GM20000 (cell line): Measurements from ENCODE around the gene CHRNG.

Experiments
- DNase-seq: peaks from one replicate; pipeline ENCODE4 v3.0.0; 2012; ENCODE audit warnings: low spot score
- CTCF ChIP-seq: IDR thresholded peaks from 2 replicates; pipeline ENCODE4 v1.5.1; 2012; ENCODE audit warnings: mild to moderate bottlenecking, control low read depth; ENCODE audit errors: extremely low read depth, missing control alignments

Gene CHRNG

GRCh38 chr2:232501794-232502390 lies 37.6 kb upstream of the CHRNG start:
- TF ChIP-seq CTCF = no peak
- DNase-seq = no peak

- no peak for TF ChIP-seq CTCF
- no peak for DNase-seq
Measured at GRCh38 chr2:232502511-232502910, 37.0 kb upstream of the CHRNG start.

- no peak for TF ChIP-seq CTCF
- DNase-seq = no peak
Measured at GRCh38 chr2:232502911-232503808, 36.3 kb upstream of the CHRNG start.

- no peak for TF ChIP-seq CTCF
- no peak for DNase-seq
Measured at GRCh38 chr2:232503809-232504323, 35.6 kb upstream of the CHRNG start.

- TF ChIP-seq CTCF = no peak
- DNase-seq = no peak
Measured at GRCh38 chr2:232504438-232504837, 35.1 kb upstream of the CHRNG start.

GRCh38 chr2:232505856-232506255 lies 33.6 kb upstream of the CHRNG start:
- TF ChIP-seq CTCF = no peak
- DNase-seq = no peak

GRCh38 chr2:232506709-232507108 lies 32.8 kb upstream of the CHRNG start:
- TF ChIP-seq CTCF = no peak
- DNase-seq = no peak
